HepG2 (cell line): ENCODE data around the gene NCLN. TPM values are rescaled to one million over a fixed set of nuclear protein-coding genes. Genes with fewer than 3 reads are reported as not detected.

Experiments used
- ATAC-seq: fragments of 200-7000 bp; cut with Tn5 transposase; 3 replicates; pipeline ENCODE4 v1.9.1; 2020; ENCODE audit warnings: mild to moderate bottlenecking, moderate library complexity
- BruUV-seq: library from RNA; stranded (reverse); fragments of 400-500 nt; replicated peaks from 2 replicates; lab custom pipeline; 2021; lab: Mats Ljungman, UMichigan
- CTCF ChIA-PET: fragments of 300-600 bp; formaldehyde crosslinking; extraction: SDS; loops from one replicate; lab custom pipeline; 2021; ENCODE audit warnings: low total read pairs, inconsistent platforms, low intra/inter-chr PET ratio; lab: Yijun Ruan, JAX
- POLR2A ChIA-PET: fragments of 350-600 bp; sonication (Branson Sonifier 250); formaldehyde crosslinking; loops from one replicate; lab custom pipeline; 2020; ENCODE audit warnings: antibody characterized with exemption, inconsistent platforms; lab: Yijun Ruan, JAX
- DNase-seq: peaks from one replicate; pipeline ENCODE4 v3.0.0-alpha.2; 2015; ENCODE audit warnings: low spot score
- FAIRE-seq: peaks from 3 replicates; lab custom pipeline; 2011; peaks lifted over from hg19 to GRCh38; lab: Jason Lieb, UNC
- H2AFZ ChIP-seq: one replicate; pipeline ENCODE4 v1.6.1; 2011; ENCODE audit warnings: low read length, inconsistent platforms
- H3K27ac ChIP-seq: fragments of 300-600 bp; 3 replicates; pipeline ENCODE4 v1.8.0; 2011; ENCODE audit warnings: mixed run types, mild to moderate bottlenecking, mixed read lengths, low read length, inconsistent platforms; ENCODE audit not compliant: insufficient read depth; ENCODE audit errors: extremely low read length
- H3K27me3 ChIP-seq, 2 experiments: fragments of 200-600 bp in 1 of 2; 2 replicates in 1 of 2; 3 replicates in 1 of 2; pipeline versions ENCODE4 v1.6.0 to v1.8.0; 2011; ENCODE audit warnings: low read length in 2 of 2, mild to moderate bottlenecking in 2 of 2, moderate library complexity in 2 of 2, inconsistent platforms in 1 of 2; ENCODE audit not compliant: insufficient read depth in 2 of 2, control insufficient read depth in 1 of 2
- H3K36me3 ChIP-seq, 2 experiments: fragments of 200-600 bp in 1 of 2; replicated peaks in 1 of 2; 2 replicates in 1 of 2; 3 replicates in 1 of 2; pipeline versions ENCODE4 v1.5.1 to v1.8.0; 2011; ENCODE audit warnings: low read length in 2 of 2, inconsistent platforms in 1 of 2; ENCODE audit not compliant: insufficient read depth in 2 of 2, control insufficient read depth in 1 of 2
- H3K4me1 ChIP-seq: 2 replicates; pipeline ENCODE4 v1.5.1; 2012; ENCODE audit warnings: low read length, inconsistent platforms; ENCODE audit not compliant: insufficient read depth
- H3K4me2 ChIP-seq: 2 replicates; pipeline ENCODE4 v1.6.0; 2011; ENCODE audit warnings: low read depth, low read length, inconsistent platforms
- H3K4me3 ChIP-seq, 3 experiments: fragments of 200-600 bp in 1 of 3; sonication (generic), shearing (Covaris generic) in 1 of 3; replicated peaks in 1 of 3; 2 replicates each; pipeline ENCODE4 v1.5.1; 2011 to 2016; ENCODE audit warnings: low read length in 3 of 3, inconsistent platforms in 2 of 3, low read depth in 2 of 3, mild to moderate bottlenecking in 2 of 3, control low read depth in 1 of 3, mixed read lengths in 1 of 3; ENCODE audit not compliant: insufficient read depth in 1 of 3
- H3K79me2 ChIP-seq: one replicate; pipeline ENCODE4 v1.6.1; 2011; ENCODE audit warnings: low read length, inconsistent platforms; ENCODE audit not compliant: insufficient read depth
- H3K9ac ChIP-seq: 2 replicates; pipeline ENCODE4 v1.6.0; 2011; ENCODE audit warnings: mild to moderate bottlenecking, low read depth, low read length, inconsistent platforms; ENCODE audit not compliant: insufficient read depth
- H3K9me3 ChIP-seq: 2 replicates; pipeline ENCODE4 v1.5.1; 2012; ENCODE audit warnings: mild to moderate bottlenecking, low read length
- H4K20me1 ChIP-seq: 2 replicates; pipeline ENCODE4 v1.6.0; 2011; ENCODE audit warnings: inconsistent platforms, mild to moderate bottlenecking, low read length, moderate library complexity; ENCODE audit not compliant: insufficient read depth
- ATF1 ChIP-seq: IDR thresholded peaks from 2 replicates; pipeline ENCODE4 v1.6.1; 2016; ENCODE audit warnings: mild to moderate bottlenecking, control low read depth
- BATF2 ChIP-seq: sonication (generic); formaldehyde crosslinking; IDR thresholded peaks from 2 replicates; pipeline ENCODE4 v1.8.0; 2022; ENCODE audit warnings: mild to moderate bottlenecking, missing genetic modification reagents, moderate library complexity
- BRD4 ChIP-seq: sonication (generic); formaldehyde crosslinking; IDR thresholded peaks from 2 replicates; pipeline ENCODE4 v1.4.0; 2020; ENCODE audit warnings: missing genetic modification reagents
- E2F5 ChIP-seq: sonication (generic); formaldehyde crosslinking; conservative IDR thresholded peaks from 2 replicates; pipeline ENCODE4 v1.4.0; 2020; ENCODE audit warnings: missing genetic modification reagents
- GLI4 ChIP-seq: sonication (generic); formaldehyde crosslinking; IDR thresholded peaks from 2 replicates; pipeline ENCODE4 v1.5.1; 2020; ENCODE audit warnings: missing genetic modification reagents, mild to moderate bottlenecking, moderate library complexity, borderline replicate concordance
- MEIS1 ChIP-seq: sonication (generic); formaldehyde crosslinking; IDR thresholded peaks from 2 replicates; pipeline ENCODE4 v1.9.0; 2021; ENCODE audit warnings: mild to moderate bottlenecking, missing genetic modification reagents, moderate library complexity, borderline replicate concordance
- RBM39 ChIP-seq: fragments of 200-400 bp; formaldehyde crosslinking; IDR thresholded peaks from one replicate; pipeline ENCODE4 v1.6.1; 2018; ENCODE audit warnings: antibody characterized with exemption, mild to moderate bottlenecking, low read depth, low read length; ENCODE audit not compliant: poor library complexity, severe bottlenecking
- SALL1 ChIP-seq: sonication (generic); formaldehyde crosslinking; IDR thresholded peaks from 2 replicates; pipeline ENCODE4 v1.8.0; 2022; ENCODE audit warnings: mild to moderate bottlenecking, missing genetic modification reagents
- SMARCE1 ChIP-seq: fragments of 450-650 bp; IDR thresholded peaks from 2 replicates; pipeline ENCODE4 v1.6.1; 2017; ENCODE audit warnings: borderline replicate concordance
- TBL1XR1 ChIP-seq: fragments of 150-350 bp; IDR thresholded peaks from 2 replicates; pipeline ENCODE4 v1.6.1; 2014; ENCODE audit warnings: borderline replicate concordance, low read length; ENCODE audit not compliant: partially characterized antibody
- TCF7 ChIP-seq: sonication (generic); IDR thresholded peaks from 2 replicates; pipeline ENCODE4 v1.6.1; 2016; ENCODE audit warnings: antibody characterized with exemption, low read depth
- TFE3 ChIP-seq: IDR thresholded peaks from 2 replicates; pipeline ENCODE4 v1.6.1; 2016
- ZNF274 ChIP-seq: sonication (generic); formaldehyde crosslinking; IDR thresholded peaks from 2 replicates; pipeline ENCODE4 v1.5.1; 2020; ENCODE audit warnings: mild to moderate bottlenecking, missing genetic modification reagents
- ZNF687 ChIP-seq: sonication (generic); formaldehyde crosslinking; IDR thresholded peaks from 2 replicates; pipeline ENCODE4 v1.5.1; 2020; ENCODE audit warnings: mild to moderate bottlenecking, missing genetic modification reagents, moderate library complexity
- ZNF775 ChIP-seq: sonication (generic); formaldehyde crosslinking; IDR thresholded peaks from 2 replicates; pipeline ENCODE4 v1.4.0; 2020; ENCODE audit warnings: missing genetic modification reagents, mild to moderate bottlenecking, moderate library complexity, borderline replicate concordance
- WGBS: methylation state at CpG from one replicate; pipeline ENCODE4 v1.1.6; 2017; ENCODE audit warnings: low lambda C conversion rate; 5-methylcytosine and 5-hydroxymethylcytosine counted together
- in situ Hi-C: cut with HindIII; loops from 2 replicates; pipeline ENCODE4 v1.10.0; 2017; ENCODE audit warnings: low pct_unique_long_range_greater_than_20kb; ENCODE audit not compliant: extremely low pct_ligation_motif_present
- intact Hi-C: fragments of 100-400 bp; cut with micrococcal nuclease; formaldehyde crosslinking; loops from one replicate; pipeline ENCODE4 v1.10.0; 2022; ENCODE audit not compliant: unreplicated experiment
- polyA plus RNA-seq, 8 experiments: library from polyadenylated mRNA; depleted of rRNA in 3 of 8; stranded (reverse) in 7 of 8; unstranded in 1 of 8; fragments of >200 nt; fragmentation: Illumina TruSeq in 4 of 8; extraction: Trizol in 4 of 8; gene quantifications; 2 replicates each; pipeline versions ENCODE4 v1.2.1 to v1.2.3, GENCODE V29; 2011 to 2016; ENCODE audit warnings: low read depth in 4 of 8, missing spikeins in 1 of 8, mixed read lengths in 1 of 8; ENCODE audit not compliant: insufficient read depth in 1 of 8
- total RNA-seq, 5 experiments: library from RNA; depleted of rRNA; stranded (reverse); fragments of >200 nt; fragmentation: Illumina TruSeq; extraction: Trizol; gene quantifications; 2 replicates each; pipeline ENCODE4 v1.2.3, GENCODE V29; 2016; ENCODE audit warnings: low read depth in 1 of 5

NCLN gene
- total and polyA plus RNA-seq, 2 of the 13 experiments (the other 11 are each of a cell fraction or from before 2014, with no cell fraction given), result 42.6 to 56.0 TPM

- TF ChIP-seq ZNF687 (CRISPR knock-in tag), result peak; percentile 29; the same call in 1 of the 2 replicates
- TF ChIP-seq ATF1 (CRISPR knock-in tag), result no peak
- no peak for TF ChIP-seq BATF2 (CRISPR knock-in tag)
- TF ChIP-seq SMARCE1, result no peak
- TF ChIP-seq ZNF274, result 0 out of 2 replicates have a peak, but pooled peaks have one; percentile 57
- TF ChIP-seq BRD4 (CRISPR knock-in tag), result no peak
- TF ChIP-seq, all 625 proteins: peak for 9
Measured at GRCh38 chr19:3163230-3163886, 22.4 kb upstream of the NCLN start (continued).

GRCh38 chr19:3163943-3164342 is 21.8 kb upstream of the NCLN start:
- POLR2A ChIA-PET, result interaction anchor here (0.6 kb wide), 1 partner anchor 188 kb away, joined by 3 read pairs; no protein-coding TSS in a partner anchor
- TF ChIP-seq ZNF775 (no peak), TBL1XR1 (no peak), E2F5 (CRISPR knock-in tag) (no peak), TFE3 (CRISPR knock-in tag) (no peak), SALL1 (CRISPR knock-in tag) (no peak), GLI4 (CRISPR knock-in tag) (no peak), RBM39 (no peak), MEIS1 (no peak), TCF7 (no peak)

More at GRCh38 chr19:3163943-3164342, 21.8 kb upstream of the NCLN start:
- no peak for FAIRE-seq
- Histone ChIP-seq H3K79me2 (no peaks in the 10 kb centered on the region), H3K27ac (no peak overlapping the region), H3K4me1 (no peaks in the 10 kb centered on the region), H2AFZ (no peak overlapping the region), H3K4me2 (no peak overlapping the region), H3K9ac (no peak overlapping the region), H3K4me3 (no peak overlapping the region), H3K9me3 (no peaks in the 10 kb centered on the region), H4K20me1 (no peaks in the 10 kb centered on the region), H3K36me3 (no peaks in the 10 kb centered on the region), H3K27me3 (no peaks in the 10 kb centered on the region)
- CTCF ChIA-PET, result interaction anchor here (1.0 to 2.5 kb wide), 5 partner anchors 17 to 213 kb away, joined by 3 to 26 read pairs (median 5); no protein-coding TSS in a partner anchor
- in situ Hi-C loops, result loop anchor here (10.0 kb wide), 1 partner anchor 209 kb away; no protein-coding TSS in a partner anchor
- no peak for DNase-seq
- 23% methylated on average over 6 of the region's 7 CpGs for WGBS
- ATAC-seq, result no peak
- intact Hi-C loops, result loop anchor here (1.0 kb wide), 1 partner anchor 35 kb away; no protein-coding TSS in a partner anchor
- BruUV-seq, result no TSS peak
